Fibroblast of skin of scalp (primary cell): ENCODE measurements around the gene PITPNB.
A peak's percentile ranks its signal among the peaks of the same experiment; 100 is the strongest.

Source experiments
- DNase-seq: peaks from one replicate; pipeline ENCODE4 v3.0.0-alpha.2; 2013

PITPNB gene

DNA sequence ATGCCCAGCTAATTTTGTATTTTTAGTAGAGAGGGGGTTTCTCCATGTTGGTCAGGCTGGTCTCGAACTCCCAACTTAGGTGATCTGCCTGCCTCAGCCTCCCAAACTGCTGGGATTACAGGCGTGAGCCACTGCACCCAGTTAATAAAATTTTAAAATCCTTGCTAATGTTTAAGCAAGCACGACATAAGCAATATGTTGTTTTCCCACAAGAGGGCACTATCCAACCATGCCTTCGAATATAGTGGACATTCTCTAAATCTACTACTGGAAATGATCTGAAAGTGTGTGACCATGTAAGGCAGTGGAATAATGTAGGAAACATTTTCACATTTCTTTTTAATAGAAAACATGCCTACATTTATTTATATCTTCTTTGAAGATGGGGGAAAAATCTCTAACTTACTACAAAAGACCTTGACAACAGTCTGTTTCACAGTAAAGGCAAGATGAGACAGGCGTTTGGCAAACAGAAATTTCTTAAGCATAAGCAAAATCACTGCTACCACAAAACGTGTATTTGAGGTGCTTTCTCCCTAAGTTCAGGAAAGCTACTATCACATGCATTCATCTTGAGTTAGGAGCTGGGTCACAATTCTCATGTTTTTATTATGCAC is 38.2 kb downstream of the PITPNB start:
- DNase-seq, result peak; percentile 87

DNA sequence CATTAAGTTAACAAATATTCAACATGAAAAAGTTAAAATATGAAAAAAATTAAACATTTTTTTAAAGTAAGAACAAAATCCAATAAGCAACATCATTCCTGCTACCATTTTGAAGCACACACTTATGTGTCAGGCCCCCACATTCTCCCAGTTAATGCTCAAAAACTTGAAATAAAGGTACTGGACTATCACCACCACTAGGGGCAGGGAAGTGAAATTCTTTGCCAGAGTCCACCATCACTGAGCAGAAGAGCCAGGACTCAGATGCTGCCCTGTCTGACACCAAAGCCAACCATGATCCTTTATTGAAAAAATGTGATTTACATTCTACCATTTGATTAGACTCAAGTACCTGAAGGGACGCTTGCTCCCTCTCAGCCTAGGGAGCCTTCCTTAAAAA is 39.1 kb downstream of the PITPNB start:
- DNase-seq, result peak; percentile 65

DNA sequence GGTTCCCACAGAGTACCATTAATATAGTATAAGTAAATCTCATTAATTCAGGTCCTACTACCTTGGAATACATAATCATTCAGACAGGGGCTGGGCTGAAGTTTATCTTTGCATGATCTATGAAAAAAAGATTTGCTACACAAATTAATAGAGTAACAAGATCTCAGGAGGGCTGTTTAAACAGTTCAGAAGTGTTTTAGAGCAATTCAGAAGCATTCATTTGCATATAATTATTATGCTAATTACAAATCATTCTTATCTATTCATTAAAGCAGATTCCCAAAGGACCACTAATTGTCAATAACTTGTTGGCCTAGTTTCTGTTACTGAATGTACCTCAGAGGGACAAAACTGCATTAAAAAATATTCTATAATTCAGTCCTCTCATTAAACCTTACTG is 40.5 kb downstream of the PITPNB start:
- no peak for DNase-seq

DNA sequence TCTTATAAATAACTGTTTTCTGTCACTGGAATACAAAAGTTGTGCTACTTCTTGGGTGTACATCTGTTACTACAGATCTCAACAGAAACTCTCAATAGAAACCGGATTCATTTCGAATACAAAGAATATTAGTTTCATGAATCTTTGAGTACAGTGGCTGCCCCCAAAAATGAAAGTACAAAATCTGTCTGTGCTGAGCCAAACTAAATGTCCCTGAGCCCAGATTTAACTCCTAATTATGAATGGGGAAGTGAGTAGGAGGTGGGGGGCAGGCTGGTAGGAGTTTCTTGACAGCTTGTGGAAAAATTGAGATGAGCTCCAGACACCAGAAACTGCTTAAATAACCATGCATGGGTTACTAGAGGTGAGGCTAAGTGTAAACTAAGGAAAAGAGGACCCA is 41.6 kb downstream of the PITPNB start:
- no peak for DNase-seq

DNA sequence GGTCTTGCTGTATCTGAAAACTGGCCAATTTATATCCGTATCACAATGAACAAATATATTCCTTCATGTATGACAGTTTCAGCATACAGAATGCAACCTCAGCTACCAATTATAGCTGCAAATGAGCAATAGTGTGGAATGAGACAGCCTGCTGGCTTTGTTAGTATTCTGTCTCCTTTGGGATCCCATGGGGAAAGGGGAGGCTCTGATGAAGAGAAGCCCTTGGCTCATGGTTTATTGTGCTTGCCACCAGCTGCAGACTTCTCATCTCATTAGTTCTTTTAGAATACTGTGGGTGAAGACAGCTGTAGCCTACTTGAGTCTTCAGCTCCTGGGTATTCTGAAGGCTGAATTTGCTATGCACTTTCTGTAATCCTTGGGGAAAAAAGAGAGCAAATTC is 42.4 kb downstream of the PITPNB start:
- DNase-seq, result peak; percentile 97

DNA sequence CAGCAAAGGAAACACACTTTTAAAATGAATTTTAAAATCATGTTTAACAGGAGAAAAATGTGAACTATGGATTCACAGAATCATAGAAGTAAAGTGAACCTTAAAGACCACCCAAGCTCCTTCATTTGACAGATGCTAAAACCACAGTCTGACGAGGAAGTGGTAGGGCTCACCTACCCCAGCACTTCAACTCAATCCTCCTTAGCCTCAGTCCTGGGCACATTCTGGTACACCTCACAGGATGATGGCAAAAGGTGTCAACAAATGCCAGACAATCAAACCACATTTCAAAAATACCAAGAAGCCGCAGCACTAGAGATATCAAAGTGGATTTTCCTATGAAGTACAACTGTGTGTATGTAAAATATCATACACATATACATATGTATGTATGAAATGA is 43.1 kb downstream of the PITPNB start:
- no peak for DNase-seq

DNA sequence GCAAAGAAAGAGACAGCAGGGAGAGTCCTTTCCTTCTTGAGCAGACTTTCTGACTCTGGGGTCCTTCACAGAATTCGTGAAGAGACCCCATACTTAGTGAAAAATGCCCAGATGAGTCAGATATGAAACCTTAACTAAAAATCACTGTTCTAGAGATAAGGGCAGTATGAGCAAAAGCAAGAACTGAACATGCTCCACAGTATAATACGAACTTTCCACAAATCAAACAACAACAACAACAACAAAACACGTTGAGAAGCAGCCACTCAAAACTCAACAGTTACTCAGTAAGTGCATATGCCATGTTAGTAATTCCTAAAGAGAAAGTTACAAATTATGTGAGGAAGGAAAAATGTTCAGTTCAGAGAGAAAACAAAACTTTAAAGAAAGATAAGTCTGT is 44.3 kb downstream of the PITPNB start:
- DNase-seq, result no peak

DNA sequence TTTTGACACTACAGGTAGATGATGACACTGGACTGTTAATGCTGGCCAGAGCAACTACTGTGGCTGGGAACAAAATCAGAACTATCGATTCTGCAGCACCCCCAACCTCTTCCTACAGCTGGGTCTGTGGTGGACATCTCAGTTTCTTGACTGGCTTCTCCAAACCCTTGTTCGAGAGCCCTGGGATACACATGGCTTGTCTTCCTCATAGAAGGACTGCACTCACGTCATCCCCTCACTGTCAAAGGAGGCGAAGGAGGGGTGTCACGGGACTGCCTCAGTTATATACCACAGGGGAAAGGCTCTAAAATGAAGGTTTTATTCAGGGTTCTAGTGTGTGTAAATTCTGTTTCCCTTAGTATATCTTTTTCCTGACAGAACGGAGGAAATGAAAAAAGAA is 44.9 kb downstream of the PITPNB start:
- DNase-seq, result no peak

DNA sequence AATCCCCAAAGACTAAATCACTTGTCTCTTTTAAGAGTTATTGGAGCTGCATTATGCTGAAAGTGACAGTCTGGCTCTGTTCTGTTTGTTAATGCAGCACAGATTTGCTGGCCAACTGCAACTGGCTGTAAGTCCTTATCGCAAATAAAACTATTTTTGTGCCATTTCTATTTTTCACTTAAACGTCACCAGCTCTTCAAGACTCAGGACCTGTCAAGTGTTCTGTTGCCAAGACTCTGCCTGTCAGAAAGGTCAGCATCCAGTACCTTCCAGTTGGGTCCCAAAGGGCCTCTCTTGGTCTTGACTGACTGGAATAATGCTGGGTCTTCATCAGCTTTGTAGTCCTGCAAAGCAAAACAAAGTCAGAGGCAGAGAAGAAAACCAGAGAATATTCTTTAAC is 45.6 kb downstream of the PITPNB start:
- no peak for DNase-seq

DNA sequence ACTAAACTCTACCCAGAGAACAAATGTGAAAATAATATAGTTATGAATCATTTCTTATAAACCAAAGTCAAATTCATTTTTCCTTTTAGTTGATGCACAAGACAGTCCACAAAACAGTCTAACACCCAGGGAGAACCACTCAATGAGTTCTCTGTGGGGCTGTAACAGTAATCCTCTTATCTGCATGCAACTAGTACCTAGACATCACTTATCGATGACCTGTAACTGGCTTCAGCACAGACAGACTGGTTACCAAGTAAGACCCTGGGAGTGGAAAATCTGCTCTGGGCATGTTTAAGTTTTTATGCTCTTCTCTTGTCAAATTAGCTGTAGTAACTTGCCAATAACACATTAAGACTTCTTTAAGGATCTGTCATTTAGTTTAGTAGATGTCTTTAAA is 46.6 kb downstream of the PITPNB start:
- no peak for DNase-seq

DNA sequence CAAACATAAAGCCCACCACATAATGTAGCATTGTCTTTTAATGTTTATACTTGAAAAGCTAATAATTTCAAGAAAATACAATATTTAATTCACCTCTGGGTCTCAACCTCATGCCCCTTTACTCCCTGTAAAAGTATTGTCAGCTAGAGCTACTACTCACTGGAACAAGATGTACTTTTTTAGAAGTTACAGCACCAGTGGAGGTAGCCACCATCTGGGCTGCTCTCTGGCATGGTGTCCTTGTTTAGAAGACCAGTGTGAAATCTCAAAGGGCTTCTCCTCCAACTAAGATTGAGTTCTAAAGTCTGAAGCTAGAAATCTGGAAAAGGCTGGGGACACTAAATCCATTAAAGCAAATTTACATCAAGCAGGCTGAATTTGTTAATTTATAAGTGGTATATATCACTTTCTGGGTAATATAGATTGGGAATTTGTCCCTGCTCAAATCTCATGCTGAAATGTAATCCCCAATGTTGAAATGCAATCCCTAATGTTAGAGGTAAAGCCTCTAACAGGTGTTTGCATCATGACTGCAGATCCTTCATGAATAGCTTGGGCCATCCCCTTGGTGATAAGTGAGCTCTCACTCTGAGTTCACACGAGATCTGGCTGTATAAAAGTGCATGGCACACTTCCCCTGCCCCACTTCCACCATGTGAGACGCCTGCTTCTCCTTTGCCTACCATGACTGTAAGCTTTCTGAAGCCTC is 47.6 kb downstream of the PITPNB start:
- no peak for DNase-seq

DNA sequence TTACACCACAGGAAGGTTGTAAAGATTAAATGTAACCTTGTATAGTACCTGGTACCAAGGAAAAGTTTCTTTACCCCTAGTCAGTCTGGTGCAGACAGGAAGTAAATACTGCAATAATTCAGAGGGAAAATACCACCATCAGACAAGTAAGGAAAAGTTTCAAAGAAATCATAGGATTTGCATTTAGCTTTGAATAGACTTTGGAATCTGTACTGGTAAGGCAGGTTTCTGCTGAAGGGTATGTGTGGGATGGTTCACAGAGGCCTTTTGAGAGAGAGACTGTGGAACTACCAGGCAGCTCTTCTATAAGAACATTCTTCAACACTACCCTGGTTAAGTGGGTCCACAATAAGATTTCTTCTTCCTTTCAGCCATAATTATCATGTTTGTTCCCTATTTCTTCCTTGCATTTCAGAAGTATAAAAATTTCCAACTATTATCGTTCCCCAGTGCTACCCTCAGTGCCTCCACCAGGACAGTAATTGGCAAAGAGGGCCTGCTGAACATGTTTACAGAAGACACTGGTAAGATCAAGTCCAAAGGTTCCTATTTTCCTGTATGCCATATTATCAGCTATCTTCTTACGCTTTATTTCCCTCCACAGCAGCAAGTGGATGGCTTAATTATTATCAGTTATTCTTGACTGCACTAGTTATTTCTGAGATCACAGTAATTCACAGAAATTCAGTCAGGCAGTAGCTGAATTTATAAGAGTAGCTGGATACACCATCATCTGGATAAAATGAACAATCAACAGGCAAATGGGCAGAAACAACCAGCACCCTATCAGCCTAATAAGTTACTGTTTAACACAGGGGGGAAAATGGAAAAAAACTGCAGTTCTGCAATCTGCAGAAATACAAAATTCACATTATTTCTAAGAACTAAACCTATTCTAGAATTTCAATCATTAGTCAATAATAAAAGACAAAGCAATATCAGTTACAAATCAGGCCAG is 48.5 kb downstream of the PITPNB start:
- DNase-seq, result no peak

DNA sequence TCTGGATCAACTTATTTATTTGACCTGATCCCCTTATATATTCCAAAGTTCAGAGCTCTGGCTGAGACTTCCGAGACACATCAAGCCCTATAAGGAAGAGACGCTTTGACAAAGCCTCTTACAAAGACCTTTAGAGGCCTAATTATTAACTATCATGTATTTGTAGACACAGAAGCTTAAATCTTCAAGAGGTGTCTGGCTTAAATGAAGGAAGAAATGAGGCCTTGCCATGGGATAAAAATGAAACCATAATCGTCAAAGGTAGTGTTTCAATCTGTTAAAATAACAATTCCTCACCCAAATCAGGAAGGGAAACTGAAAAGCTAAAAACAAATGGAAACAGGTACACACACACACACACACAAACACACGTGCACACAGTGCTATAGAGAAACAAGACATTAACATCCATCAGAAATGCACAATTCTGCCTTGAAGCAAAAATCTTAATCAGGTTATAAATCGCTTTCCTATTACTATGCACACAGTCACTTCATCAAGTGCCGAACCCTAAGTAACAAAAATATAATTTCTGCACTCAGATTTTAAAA is 50.2 kb downstream of the PITPNB start:
- DNase-seq, result no peak

DNA sequence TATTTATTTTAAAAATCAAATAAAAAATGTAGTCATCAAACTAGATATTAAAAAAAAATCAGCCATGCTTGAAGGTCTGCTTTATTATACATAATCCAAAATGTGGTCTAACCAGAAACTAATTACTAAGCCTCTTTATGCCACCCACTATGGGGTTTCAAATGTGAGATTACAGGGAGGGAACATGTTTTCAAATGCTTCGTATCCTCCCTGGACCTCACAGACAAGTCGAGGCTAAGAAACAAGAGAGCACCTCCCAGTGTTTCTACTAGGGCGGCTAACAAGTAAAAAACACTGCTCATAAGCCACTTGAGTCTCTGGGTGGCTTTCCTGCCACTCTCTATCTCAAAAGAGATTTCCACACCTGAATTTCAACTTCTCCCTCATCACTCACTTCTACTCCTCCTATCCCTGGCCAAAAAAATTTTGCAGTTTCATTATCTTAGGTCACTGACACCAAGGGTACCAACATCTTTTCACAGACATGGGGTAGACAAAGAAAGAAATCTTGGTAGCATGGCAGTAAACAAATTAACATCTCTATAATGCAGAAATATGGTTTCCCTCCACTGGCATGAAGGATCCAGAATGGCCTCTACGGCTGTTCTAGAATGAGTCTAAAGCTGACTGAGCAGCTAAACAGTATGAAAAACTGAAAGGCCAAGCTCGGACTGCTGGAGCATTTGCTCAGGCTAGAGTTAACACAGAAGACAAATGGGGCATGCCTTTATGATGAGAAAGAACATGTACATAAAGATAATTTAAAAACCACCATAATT is 50.9 kb downstream of the PITPNB start:
- DNase-seq, result no peak

DNA sequence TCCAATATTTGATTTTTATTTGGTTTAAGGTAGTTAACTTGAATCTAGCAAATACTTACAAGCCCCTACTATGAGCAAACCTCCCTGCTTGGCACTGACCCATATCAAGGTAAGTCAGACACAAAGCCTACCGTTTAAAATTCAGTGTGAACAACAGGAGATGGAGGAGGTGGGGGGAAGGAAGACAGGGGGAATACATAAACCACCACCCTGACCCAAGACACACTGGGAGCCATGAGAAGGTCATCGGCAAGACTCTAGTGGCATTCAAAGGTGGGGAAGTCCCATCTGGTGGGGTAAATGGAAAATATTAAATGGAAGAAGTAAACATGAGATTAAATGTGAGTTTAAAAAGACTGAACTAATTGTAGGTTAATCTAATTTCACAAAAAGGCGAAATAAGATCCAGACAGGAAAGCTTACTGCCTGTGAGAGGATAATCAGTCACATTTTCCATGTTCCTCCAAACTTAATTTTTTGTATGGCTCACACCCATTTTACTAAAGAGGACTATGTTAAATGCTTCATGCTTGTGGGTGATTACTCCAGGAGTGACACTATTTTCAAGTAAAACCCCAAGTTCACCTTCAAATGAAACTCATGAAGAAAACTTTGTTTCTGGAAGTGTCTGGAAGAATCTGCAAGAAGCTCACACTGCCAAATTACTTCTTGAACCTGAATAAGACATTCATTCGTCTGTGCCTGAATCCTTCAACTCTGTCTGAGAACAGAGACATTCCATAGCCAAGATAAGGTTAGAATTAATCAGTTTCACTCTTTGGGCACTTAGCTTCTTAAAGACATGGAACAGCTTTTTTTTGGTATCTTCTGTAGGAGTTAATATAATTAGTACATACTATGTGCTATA is 51.7 kb downstream of the PITPNB start:
- no peak for DNase-seq

DNA sequence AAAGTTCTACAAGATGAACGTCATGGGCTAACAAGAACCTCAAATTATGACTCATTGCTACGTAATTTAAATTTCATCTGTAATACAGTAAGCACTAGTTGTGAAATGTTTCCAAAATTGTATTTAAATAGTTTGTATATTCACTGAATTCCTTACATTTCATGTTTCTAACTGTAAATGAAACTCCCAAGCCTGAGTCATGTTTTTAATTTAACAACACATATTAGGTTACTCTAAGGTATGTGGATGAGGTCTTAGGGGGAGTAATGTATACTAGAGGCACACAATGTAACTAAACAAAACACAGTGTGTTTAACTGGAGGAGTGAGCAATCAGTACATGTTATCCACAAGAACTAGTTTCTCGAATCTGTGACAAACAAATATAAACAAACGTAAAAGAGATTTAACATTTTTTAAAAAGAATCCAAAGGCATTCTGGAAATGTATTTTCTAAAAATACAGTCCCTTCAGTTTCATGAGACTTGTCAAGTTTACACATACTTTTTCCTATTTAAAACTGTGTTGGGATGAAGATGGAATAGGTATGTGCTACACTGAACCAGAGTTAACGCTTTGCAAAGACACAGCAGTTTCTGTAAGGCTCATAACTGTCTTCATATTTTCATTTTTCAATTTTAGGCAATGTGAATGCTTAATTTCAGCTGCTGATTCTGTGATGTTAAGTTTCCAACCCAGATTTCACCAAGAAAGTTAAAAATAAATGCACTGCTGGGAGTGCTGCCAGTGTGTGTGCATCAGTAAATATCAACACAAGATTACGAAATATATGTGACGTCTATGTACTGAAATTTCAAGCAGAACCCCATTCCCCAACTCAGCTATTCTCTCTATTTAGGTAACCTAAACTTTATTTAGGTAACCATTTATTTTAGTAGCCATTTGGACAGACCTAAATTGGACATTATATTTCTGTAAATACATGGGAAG is 52.6 kb downstream of the PITPNB start:
- peak; percentile 96 for DNase-seq

DNA sequence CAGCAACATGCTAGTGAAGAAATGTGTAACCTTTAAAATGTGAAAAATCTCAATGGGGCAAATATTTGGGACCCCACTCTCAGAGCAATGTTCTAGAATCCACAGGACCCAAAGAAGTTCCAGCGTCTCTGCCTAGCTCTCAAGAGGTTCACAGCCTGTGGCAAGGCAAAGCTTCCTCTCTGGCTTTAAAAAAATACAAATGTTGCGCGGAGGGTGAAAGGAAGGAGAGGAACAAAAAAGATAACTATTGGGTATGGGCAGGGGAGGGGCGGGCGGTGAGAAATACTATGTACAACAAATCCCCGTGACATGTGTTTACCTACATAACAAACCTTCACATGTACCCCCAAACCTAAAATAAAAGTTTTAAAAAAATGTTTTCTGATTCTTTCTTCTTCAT is 53.6 kb downstream of the PITPNB start:
- no peak for DNase-seq

DNA sequence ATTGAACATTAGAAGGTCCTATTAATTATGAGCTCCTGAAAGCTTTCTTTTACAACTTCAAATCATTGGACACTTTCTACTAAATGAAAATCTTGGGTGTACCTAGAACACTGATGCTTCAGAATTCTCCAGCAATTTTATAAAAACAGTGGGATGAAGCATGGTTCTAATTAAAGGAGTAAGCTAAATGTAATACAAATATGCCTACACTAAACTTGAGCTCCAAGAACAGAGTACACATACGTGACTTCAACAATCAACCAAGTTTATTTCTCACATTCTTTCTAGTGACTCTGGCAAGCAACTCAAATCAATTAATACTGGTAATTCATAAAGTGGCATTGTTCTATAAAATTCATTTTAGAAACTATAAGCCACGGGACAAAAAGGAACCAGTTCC is 55.5 kb downstream of the PITPNB start:
- no peak for DNase-seq

DNA sequence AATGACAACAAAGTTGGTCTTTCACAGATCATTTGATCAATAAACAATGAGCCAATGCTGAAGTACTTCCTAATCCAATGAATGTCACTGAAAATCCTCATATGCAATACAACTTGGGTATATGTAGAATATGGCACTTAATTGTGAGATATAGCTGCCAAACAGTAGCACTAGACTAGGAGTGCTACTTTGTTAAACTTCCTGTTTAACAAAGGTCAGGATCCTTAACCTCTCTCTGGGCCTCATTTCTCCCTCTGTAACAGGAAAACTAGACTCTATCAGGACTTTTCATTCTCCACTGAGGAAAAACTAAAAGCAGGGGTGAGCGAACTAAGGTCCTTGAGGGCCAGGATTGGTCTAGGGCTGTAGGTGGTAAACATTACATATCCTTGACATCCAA is 56.1 kb downstream of the PITPNB start:
- DNase-seq, result no peak

DNA sequence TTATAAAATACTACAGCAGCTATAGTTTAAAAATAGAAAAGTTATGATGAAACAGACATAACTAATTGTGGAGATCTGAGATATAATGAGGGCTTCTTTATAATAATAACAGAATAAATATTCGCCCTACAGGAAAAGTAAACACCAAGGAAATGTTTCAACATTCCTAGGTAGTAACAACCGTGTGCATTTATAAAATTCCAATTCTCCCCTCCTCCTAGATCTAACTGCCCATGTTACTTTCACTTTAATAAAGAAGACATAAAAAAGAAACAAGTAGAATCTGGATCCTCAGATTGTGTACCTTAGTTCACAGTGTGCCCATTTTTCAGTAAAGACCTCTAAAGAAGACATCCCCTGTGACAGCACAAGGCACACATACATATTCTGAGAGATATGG is 59.7 kb downstream of the PITPNB start:
- DNase-seq, result no peak
